Thyroid gland (tissue), 4 donors: ENCODE measurements around the gene XCR1. TPM values are rescaled to one million over a fixed set of nuclear protein-coding genes. Genes with fewer than 3 reads are reported as not detected.
"Not testable (repeated sequence)": the region's sequence is repeated elsewhere in the genome, so short reads cannot be mapped to it uniquely, and the experiment has no call there.

Experiments used
- DNase-seq, 2 donors: peaks; one replicate each; pipeline ENCODE4 v3.0.0-alpha.2; 2019
- H3K27ac ChIP-seq, 3 donors: fragments of 200-600 bp; sonication (generic); 1 replicate in 2 of 3; 2 replicates in 1 of 3; pipeline ENCODE4 v1.5.1; 2016 to 2019; ENCODE audit warnings: mild to moderate bottlenecking in 1 of 3, moderate library complexity in 1 of 3
- H3K27me3 ChIP-seq: fragments of 200-600 bp; sonication (generic); one replicate; pipeline ENCODE4 v1.5.1; 2019
- H3K36me3 ChIP-seq, 2 donors: fragments of 200-600 bp; sonication (generic); one replicate each; pipeline ENCODE4 v1.5.1; 2016 to 2019
- H3K4me1 ChIP-seq, 2 donors: fragments of 200-600 bp; sonication (generic); one replicate each; pipeline ENCODE4 v1.5.1; 2017 to 2019
- H3K4me3 ChIP-seq, 3 donors: fragments of 200-600 bp; sonication (generic); replicated peaks in 1 of 3; 1 replicate in 2 of 3; 2 replicates in 1 of 3; pipeline ENCODE4 v1.5.1; 2016; ENCODE audit warnings: mild to moderate bottlenecking in 1 of 3
- H3K9me3 ChIP-seq: fragments of 200-600 bp; sonication (generic); one replicate; pipeline ENCODE4 v1.5.1; 2017
- POLR2A ChIP-seq, 2 donors: fragments of 450-650 bp; IDR thresholded peaks; one replicate each; pipeline ENCODE4 v1.6.1; 2017; ENCODE audit warnings: antibody characterized with exemption in 2 of 2, mild to moderate bottlenecking in 2 of 2, moderate library complexity in 1 of 2
- WGBS, 2 donors: methylation state at CpG; one replicate each; pipeline ENCODE4 v1.1.5; 2017; 5-methylcytosine and 5-hydroxymethylcytosine counted together
- intact Hi-C: fragments of 100-400 bp; cut with DNase I; formaldehyde crosslinking; loops from one replicate; pipeline ENCODE4 v1.15.1; 2023
- total RNA-seq, 4 donors: library from RNA; depleted of rRNA; stranded (reverse); fragments of >200 nt; gene quantifications; one replicate each; pipeline ENCODE4 v1.2.3, GENCODE V29; 2016
- TF ChIP-seq, protein P1 (sequence below), 6 experiments: fragments of 200-600 bp in 3 of 6; fragments of 450-650 bp in 3 of 6; sonication (generic) in 3 of 6; IDR thresholded peaks; one replicate each; pipeline ENCODE4 v1.5.1; 2016 to 2019; ENCODE audit warnings: antibody characterized with exemption in 6 of 6, mild to moderate bottlenecking in 2 of 6, inconsistent platforms in 1 of 6, moderate library complexity in 1 of 6

Gene XCR1
- total RNA-seq, 4 donors from 2014 or later: not detected

DNA sequence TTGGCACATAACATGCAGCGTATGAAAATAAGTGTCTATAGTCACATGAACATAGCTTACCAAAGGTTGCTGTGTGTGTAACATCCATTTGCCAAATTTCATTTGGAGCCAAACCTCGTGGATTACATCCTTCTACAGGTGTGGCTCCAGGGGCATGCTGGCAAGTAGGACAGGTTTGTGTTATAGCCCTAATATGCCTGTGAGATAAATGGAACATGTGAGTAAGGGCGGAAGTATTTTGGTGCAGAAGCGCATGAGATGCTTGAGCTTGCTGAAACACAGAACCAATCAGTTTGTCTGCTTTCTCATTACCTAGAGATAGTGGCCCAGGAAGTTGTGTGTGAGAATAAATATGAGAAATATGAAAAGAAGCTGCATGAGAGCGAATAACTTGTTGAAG, 21.8 kb upstream of the XCR1 start:
- intact Hi-C loops: no loop called here
- no peak for DNase-seq
- 90 to 91% methylated on average over 5 of the region's 5 CpGs for WGBS, 2 donors
- no peak overlapping the region for H3K27ac ChIP-seq
- H3K9me3 ChIP-seq: no peaks in the 10 kb centered on the region
- H3K36me3 ChIP-seq: no peaks in the 10 kb centered on the region
- no peaks in the 10 kb centered on the region for H3K4me1 ChIP-seq
- no peak for TF ChIP-seq POLR2A (IDR thresholded peaks at IDR 0.05)
- TF ChIP-seq, protein P1, sequence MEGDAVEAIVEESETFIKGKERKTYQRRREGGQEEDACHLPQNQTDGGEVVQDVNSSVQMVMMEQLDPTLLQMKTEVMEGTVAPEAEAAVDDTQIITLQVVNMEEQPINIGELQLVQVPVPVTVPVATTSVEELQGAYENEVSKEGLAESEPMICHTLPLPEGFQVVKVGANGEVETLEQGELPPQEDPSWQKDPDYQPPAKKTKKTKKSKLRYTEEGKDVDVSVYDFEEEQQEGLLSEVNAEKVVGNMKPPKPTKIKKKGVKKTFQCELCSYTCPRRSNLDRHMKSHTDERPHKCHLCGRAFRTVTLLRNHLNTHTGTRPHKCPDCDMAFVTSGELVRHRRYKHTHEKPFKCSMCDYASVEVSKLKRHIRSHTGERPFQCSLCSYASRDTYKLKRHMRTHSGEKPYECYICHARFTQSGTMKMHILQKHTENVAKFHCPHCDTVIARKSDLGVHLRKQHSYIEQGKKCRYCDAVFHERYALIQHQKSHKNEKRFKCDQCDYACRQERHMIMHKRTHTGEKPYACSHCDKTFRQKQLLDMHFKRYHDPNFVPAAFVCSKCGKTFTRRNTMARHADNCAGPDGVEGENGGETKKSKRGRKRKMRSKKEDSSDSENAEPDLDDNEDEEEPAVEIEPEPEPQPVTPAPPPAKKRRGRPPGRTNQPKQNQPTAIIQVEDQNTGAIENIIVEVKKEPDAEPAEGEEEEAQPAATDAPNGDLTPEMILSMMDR (IDR thresholded peaks at IDR 0.05): no peak
- H3K27me3 ChIP-seq: no peaks in the 10 kb centered on the region
- H3K4me3 ChIP-seq: no peak overlapping the region

DNA sequence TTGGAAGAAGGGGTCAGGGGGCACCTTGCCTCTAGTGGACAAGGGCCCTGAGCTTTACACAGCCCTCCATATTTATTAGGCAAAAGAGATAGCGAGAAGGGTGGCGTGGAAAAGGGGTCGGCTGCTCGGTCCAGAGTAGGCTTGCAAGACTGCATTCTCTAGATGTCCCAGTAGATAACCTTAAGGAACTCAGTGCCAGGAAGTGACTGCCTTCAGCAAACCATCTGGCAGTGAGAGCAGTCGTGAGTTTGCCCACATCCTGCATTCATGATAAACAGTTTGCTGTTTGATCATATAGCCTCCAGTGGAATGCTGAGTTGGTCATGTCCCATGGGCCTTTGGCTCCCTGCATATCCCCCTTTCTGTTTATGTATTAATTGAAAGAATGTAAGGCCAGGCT, 18.9 kb upstream of the XCR1 start:
- DNase-seq, intact Hi-C loops, H3K4me3 ChIP-seq, H3K27me3 ChIP-seq, H3K9me3 ChIP-seq, H3K27ac ChIP-seq, H3K36me3 ChIP-seq, H3K4me1 ChIP-seq: not testable (repeated sequence)
- 77 to 84% methylated on average over 5 of the region's 5 CpGs for WGBS, 2 donors

DNA sequence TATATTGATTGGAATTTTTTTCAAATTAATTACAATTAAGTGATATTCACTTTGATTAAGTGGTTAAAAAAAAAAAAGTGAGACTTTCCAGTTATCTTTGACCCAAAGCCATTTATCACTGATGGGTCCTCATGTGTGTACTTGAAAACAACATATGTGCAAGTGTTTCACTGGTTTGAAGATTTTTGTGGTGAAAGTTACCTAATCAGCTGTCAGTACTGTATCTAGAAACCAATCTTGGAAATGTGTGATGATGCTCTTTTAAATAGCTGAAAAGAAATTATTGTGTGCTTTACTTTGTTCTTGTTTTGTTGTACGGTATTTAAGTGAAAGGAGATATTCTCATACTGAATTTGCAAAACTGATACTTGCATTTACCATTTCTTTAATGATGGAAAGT, 11.6 kb upstream of the XCR1 start:
- Histone ChIP-seq H3K9me3 (no peaks in the 10 kb centered on the region), H3K4me1 (no peaks in the 10 kb centered on the region), H3K27me3 (no peaks in the 10 kb centered on the region), H3K4me3 (no peak overlapping the region), H3K36me3 (no peaks in the 10 kb centered on the region), H3K27ac (no peak overlapping the region)
- TF ChIP-seq, protein P1 (IDR thresholded peaks at IDR 0.05): no peak
- TF ChIP-seq POLR2A (IDR thresholded peaks at IDR 0.05): no peak
- DNase-seq: no peak
- WGBS, 2 donors: 88 to 95% methylated on average over 1 of the region's 1 CpG
- intact Hi-C loops: no loop called here

DNA sequence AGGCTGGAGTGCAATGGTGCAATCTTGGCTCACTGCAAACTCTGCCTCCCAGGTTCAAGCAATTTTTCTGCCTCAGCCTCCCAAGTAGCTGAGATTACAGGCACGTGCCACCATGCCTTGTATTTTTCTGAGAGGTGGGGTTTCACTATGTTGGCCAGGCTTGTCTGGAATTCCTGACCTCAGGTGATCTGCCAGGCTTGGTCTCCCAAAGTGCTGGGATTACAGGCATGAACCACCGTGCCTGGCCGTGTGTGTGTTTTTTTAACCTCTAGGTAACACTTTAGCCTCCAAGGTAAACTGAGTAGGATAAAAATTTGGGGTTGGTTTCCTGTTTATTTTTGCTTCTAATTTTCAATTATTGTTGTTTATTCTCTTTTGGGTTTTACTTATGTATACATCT, 10.8 kb upstream of the XCR1 start:
- intact Hi-C loops: not testable (repeated sequence)

DNA sequence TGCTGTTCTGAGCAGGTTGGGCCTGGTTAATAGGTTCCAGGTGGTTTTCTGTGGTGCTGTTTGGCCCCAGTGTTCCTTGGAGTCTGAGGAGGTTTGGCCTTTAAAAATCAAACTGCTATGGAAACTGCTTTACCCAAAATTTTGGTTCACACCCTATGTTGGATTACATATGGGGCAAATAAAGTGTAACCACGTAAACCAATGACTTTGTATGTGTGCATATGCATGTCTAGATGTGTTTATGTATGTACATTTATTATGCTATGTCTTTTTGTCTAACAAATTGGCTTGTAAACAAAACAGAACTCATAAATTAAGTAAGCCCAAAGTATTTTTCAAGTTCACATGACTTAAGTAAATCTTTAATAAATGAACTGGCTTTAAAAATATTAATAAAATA, 8.9 kb upstream of the XCR1 start:
- no peak overlapping the region for H3K4me3 ChIP-seq
- H3K36me3 ChIP-seq: no peaks in the 10 kb centered on the region
- H3K4me1 ChIP-seq: no peaks in the 10 kb centered on the region
- intact Hi-C loops: no loop called here
- no peak for TF ChIP-seq POLR2A (IDR thresholded peaks at IDR 0.05)
- TF ChIP-seq, protein P1 (IDR thresholded peaks at IDR 0.05): no peak
- no peak overlapping the region for H3K27ac ChIP-seq
- WGBS, 2 donors: 78 to 96% methylated on average over 1 of the region's 1 CpG
- H3K27me3 ChIP-seq: no peaks in the 10 kb centered on the region
- H3K9me3 ChIP-seq: no peaks in the 10 kb centered on the region
- no peak for DNase-seq

More for the DNA sequence above, 10.8 kb upstream of the XCR1 start:
- H3K36me3 ChIP-seq, H3K9me3 ChIP-seq, H3K27ac ChIP-seq, H3K27me3 ChIP-seq, H3K4me3 ChIP-seq, DNase-seq, H3K4me1 ChIP-seq: not testable (repeated sequence)
- 75 to 76% methylated on average over 3 of the region's 3 CpGs for WGBS, 2 donors

DNA sequence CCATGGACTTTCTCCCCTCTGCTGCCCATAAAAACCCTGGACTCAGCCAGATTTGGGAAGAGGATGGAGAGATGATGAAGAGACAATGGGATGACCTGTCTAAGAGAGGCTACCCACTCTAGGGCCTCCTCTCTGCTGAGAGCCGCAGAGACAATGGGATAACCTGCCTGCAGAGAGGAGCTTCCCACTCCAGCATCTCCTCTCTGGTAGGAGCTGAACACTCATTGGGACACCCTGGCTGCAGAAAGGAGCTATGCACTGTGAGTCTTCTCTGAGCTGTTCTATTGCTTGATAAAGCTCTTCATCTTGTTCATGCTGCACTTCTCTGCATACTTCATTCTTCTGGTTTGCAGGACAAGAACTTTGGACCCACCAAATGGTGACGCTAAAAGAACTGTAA, 4.5 kb upstream of the XCR1 start:
- no peak overlapping the region for H3K4me3 ChIP-seq
- WGBS, 2 donors: 100% methylated on average over 2 of the region's 2 CpGs
- no peaks in the 10 kb centered on the region for H3K27me3 ChIP-seq
- no peak for DNase-seq
- H3K9me3 ChIP-seq: no peaks in the 10 kb centered on the region
- H3K36me3 ChIP-seq: no peaks in the 10 kb centered on the region
- H3K27ac ChIP-seq: no peak overlapping the region
- intact Hi-C loops: no loop called here
- TF ChIP-seq POLR2A (IDR thresholded peaks at IDR 0.05): no peak
- TF ChIP-seq, protein P1 (IDR thresholded peaks at IDR 0.05): no peak
- H3K4me1 ChIP-seq: no peaks in the 10 kb centered on the region
